HG03196 (cell line): Measurements from ENCODE around the gene LGI2.

ENCODE experiments used
- ATAC-seq: cut with Tn5 transposase; IDR thresholded peaks from one replicate; pipeline ENCODE4 v1.9.1; 2021; ENCODE audit not compliant: unreplicated experiment

Gene LGI2

GRCh38 chr4:24968278-24968677 is 62.5 kb downstream of the LGI2 start:
- ATAC-seq: no peak

DNA sequence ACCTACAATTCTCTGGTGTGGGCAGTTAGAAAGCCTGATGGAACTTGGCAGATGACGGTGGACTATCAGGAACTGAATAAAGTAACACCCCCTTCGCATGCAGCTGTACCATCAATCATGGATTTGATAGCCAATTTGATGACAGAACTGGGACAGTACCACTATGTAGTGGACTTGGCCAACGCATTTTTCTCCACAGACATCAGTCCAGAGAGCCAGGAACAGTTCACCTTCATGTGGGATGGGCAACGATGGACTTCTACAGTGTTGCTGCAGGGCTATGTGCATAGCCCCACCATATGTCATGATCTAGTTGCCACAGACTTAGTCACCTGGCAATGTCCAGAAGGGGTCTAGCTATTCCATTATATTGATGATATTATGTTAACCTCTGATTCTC is 63.4 kb downstream of the LGI2 start:
- no peak for ATAC-seq

- ATAC-seq: no peak
Observed at GRCh38 chr4:24966076-24966475, 64.7 kb downstream of the LGI2 start.

DNA sequence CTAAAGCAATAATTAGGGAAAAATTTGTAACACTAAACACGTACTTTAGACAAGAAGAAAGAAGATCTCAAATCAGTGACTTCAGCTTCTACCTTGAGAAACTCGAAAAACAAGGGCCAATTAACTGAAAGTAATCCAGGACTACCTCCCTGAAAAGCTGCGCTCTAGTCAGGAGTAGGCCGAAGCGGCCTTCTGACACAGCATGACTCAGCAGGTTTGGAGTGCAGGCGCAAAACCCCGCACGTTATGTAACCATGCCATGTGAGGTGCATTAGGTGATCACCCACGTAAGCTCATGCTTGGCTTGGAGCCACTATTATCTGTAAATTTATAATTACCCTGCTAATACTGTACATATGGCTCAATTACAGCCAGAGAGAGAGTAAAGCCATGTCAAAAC is 65.1 kb downstream of the LGI2 start:
- no peak for ATAC-seq

GRCh38 chr4:24963277-24963676 is 67.5 kb downstream of the LGI2 start:
- ATAC-seq: no peak

DNA sequence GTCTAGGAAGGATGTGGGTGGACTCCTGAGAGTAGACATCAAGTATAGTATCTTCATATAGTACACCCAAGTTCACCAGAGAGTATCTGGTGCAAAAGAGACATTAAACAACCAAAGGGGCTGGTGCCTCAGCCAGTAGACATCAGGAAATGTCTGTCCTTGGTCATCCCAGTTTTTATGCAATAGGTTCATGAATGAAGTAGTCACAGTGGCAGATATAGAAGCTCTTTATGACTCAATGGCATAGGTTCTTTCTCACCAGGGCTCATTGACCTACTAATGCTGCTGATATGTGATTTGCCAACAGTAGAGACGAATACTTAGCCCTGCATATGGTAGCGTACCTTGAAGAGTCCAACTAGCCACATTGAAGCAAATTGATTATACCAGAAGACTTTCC is 72.9 kb downstream of the LGI2 start:
- ATAC-seq: no peak

GRCh38 chr4:24956763-24957162 is 74.0 kb downstream of the LGI2 start:
- no peak for ATAC-seq

DNA sequence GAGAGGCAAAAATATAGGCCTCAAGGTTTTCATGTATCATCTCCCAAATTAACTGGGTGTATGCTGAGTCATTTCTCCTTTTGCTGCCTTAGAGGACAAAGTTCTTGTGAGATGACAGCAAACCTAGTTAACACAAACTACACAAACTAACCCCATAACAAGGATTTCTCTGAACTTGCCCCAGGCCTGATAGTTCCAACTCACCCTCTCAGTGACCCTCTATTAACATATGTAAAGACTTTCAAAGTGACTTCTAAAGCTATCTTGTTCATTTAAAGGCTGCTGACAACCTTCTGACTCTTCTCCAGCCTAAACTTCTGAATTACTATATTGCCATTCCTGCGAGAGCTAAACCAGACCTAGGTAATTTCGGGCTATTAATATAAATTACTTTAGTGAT is 74.7 kb downstream of the LGI2 start:
- no peak for ATAC-seq

DNA sequence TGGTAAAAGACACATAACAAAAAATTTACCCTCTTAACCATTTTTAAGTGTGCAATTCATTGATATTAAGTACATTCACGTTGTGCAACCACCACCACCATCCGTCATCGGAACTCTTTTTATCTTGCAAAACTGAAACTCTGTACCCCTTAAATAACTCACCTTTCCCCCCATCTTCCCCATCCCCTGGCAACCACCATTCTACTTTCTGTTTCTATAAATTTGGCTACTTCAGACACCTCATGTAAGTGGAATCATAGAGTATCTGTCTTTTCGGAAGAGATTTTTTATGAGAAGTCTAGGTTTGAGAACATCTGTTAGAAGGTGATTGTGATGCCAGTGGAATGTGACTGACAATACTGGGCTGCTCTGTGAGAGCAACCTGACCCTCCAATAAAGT is 78.1 kb downstream of the LGI2 start:
- ATAC-seq: no peak

DNA sequence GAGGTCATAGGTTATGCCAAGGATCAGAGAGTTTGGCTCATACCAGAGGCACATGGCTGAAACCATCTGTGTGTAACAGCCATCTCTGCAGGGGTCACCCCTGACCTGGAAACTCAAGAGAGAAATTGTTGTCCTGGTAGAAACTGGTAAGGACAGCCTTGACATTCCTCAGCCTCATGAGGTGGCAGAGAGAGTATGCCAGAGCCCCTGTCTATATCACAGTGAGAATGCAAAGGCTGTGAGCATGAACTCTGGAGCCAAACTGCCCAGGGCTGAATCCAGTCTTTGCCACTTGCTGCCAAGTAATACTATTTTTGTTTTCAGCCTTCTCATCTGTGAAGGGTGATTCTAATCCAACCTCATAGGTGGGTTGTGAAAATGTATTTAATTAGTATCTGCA is 80.8 kb downstream of the LGI2 start:
- no peak for ATAC-seq
